Liver (tissue), 9 donors: ENCODE data around the gene GTF3C6. TPM values are rescaled to one million over a fixed set of nuclear protein-coding genes. Genes with fewer than 3 reads are reported as not detected.
A peak's percentile ranks its signal among the peaks of the same experiment; 100 is the strongest.

Source experiments
- DNase-seq: peaks from one replicate; pipeline ENCODE4 v3.0.0-alpha.2; 2017; ENCODE audit warnings: low spot score
- H3K27ac ChIP-seq, 2 donors: one replicate each; pipeline ENCODE4 v1.7.0; 2013; ENCODE audit warnings: inconsistent platforms in 2 of 2, low read length in 2 of 2, control low read depth in 1 of 2, low read depth in 1 of 2, mild to moderate bottlenecking in 1 of 2
- H3K27me3 ChIP-seq, 4 donors: one replicate each; pipeline versions ENCODE4 v1.6.1 to v1.7.0; 2013; ENCODE audit warnings: low read length in 3 of 4, inconsistent platforms in 1 of 4, mild to moderate bottlenecking in 1 of 4, moderate library complexity in 1 of 4; ENCODE audit not compliant: control insufficient read depth in 4 of 4, insufficient read depth in 4 of 4
- H3K36me3 ChIP-seq, 4 donors: one replicate each; pipeline versions ENCODE4 v1.6.1 to v1.7.0; 2013; ENCODE audit warnings: low read length in 3 of 4, mild to moderate bottlenecking in 3 of 4, low read depth in 1 of 4, moderate library complexity in 1 of 4; ENCODE audit not compliant: control insufficient read depth in 4 of 4, insufficient read depth in 3 of 4
- H3K4me1 ChIP-seq, 4 donors: one replicate each; pipeline versions ENCODE4 v1.6.1 to v1.7.0; 2013; ENCODE audit warnings: low read length in 3 of 4, mild to moderate bottlenecking in 3 of 4, moderate library complexity in 1 of 4; ENCODE audit not compliant: control insufficient read depth in 4 of 4, insufficient read depth in 4 of 4
- H3K4me3 ChIP-seq, 3 donors: one replicate each; pipeline versions ENCODE4 v1.6.1 to v1.7.0; 2013; ENCODE audit warnings: low read length in 3 of 3, control low read depth in 1 of 3, low read depth in 1 of 3, mild to moderate bottlenecking in 1 of 3
- H3K9ac ChIP-seq, 2 donors: one replicate each; pipeline ENCODE4 v1.7.0; 2013; ENCODE audit warnings: low read length in 2 of 2, mild to moderate bottlenecking in 2 of 2, moderate library complexity in 2 of 2, control low read depth in 1 of 2, low read depth in 1 of 2
- H3K9me3 ChIP-seq, 4 donors: one replicate each; pipeline versions ENCODE4 v1.6.1 to v1.7.0; 2013; ENCODE audit warnings: low read length in 3 of 4; ENCODE audit not compliant: control insufficient read depth in 4 of 4
- CTCF ChIP-seq: fragments of 150-350 bp; IDR thresholded peaks from 2 replicates; pipeline ENCODE4 v1.5.1; 2017; ENCODE audit warnings: improper control_type of control experiment, low read depth, low read length; ENCODE audit not compliant: missing input control
- EGR1 ChIP-seq, 2 donors: IDR thresholded peaks; 2 replicates each; pipeline ENCODE4 v1.6.1; 2016 to 2018; ENCODE audit warnings: antibody characterized with exemption in 2 of 2, low read depth in 2 of 2
- FOXA1 ChIP-seq: IDR thresholded peaks from 2 replicates; pipeline ENCODE4 v1.6.1; 2016; ENCODE audit warnings: antibody characterized with exemption
- FOXA2 ChIP-seq: IDR thresholded peaks from 2 replicates; pipeline ENCODE4 v1.6.1; 2016; ENCODE audit warnings: antibody characterized with exemption
- GABPA ChIP-seq, 2 donors: IDR thresholded peaks in 1 of 2; conservative IDR thresholded peaks in 1 of 2; 2 replicates each; pipeline ENCODE4 v1.6.1; 2016; ENCODE audit warnings: antibody characterized with exemption in 2 of 2, mild to moderate bottlenecking in 1 of 2, moderate library complexity in 1 of 2
- HNF4A ChIP-seq, 2 donors: conservative IDR thresholded peaks; 2 replicates each; pipeline ENCODE4 v1.6.1; 2016; ENCODE audit warnings: antibody characterized with exemption in 2 of 2, mild to moderate bottlenecking in 2 of 2
- HNF4G ChIP-seq: IDR thresholded peaks from 2 replicates; pipeline ENCODE4 v1.6.1; 2016; ENCODE audit warnings: antibody characterized with exemption
- JUND ChIP-seq, 2 donors: IDR thresholded peaks; 2 replicates each; pipeline ENCODE4 v1.6.1; 2016; ENCODE audit warnings: antibody characterized with exemption in 2 of 2
- MAX ChIP-seq: IDR thresholded peaks from 2 replicates; pipeline ENCODE4 v1.6.1; 2016; ENCODE audit warnings: antibody characterized with exemption
- NR2F2 ChIP-seq: IDR thresholded peaks from 2 replicates; pipeline ENCODE4 v1.6.1; 2016; ENCODE audit warnings: antibody characterized with exemption
- RAD21 ChIP-seq, 2 donors: IDR thresholded peaks; 2 replicates each; pipeline ENCODE4 v1.6.1; 2016; ENCODE audit warnings: antibody characterized with exemption in 2 of 2, mild to moderate bottlenecking in 2 of 2
- REST ChIP-seq: IDR thresholded peaks from 2 replicates; pipeline ENCODE4 v1.6.1; 2016; ENCODE audit warnings: antibody characterized with exemption, mild to moderate bottlenecking
- RXRA ChIP-seq, 2 donors: IDR thresholded peaks; 2 replicates each; pipeline ENCODE4 v1.6.1; 2017 to 2018; ENCODE audit warnings: antibody characterized with exemption in 2 of 2, mild to moderate bottlenecking in 1 of 2
- SP1 ChIP-seq: IDR thresholded peaks from 2 replicates; pipeline ENCODE4 v1.6.1; 2018; ENCODE audit warnings: antibody characterized with exemption, mild to moderate bottlenecking
- TAF1 ChIP-seq: conservative IDR thresholded peaks from 2 replicates; pipeline ENCODE4 v1.6.1; 2016; ENCODE audit warnings: antibody characterized with exemption, mild to moderate bottlenecking
- WGBS: extraction: QIAGEN DNeasy Blood & Tissue Kit; methylation state at CpG from one replicate; pipeline ENCODE4 v1.1.7; 2013; 5-methylcytosine and 5-hydroxymethylcytosine counted together
- polyA plus RNA-seq, 2 donors: library from polyadenylated mRNA; stranded (reverse) in 1 of 2; unstranded in 1 of 2; fragments of 200-250 nt in 1 of 2; fragments of >200 nt in 1 of 2; fragmentation: Nextera tagmentation in 1 of 2; extraction: Ambion mirVana in 1 of 2; gene quantifications; one replicate each; pipeline versions ENCODE4 v1.2.1 to v1.2.3, GENCODE V29; 2013 to 2015
- total RNA-seq, 2 donors: library from RNA; depleted of rRNA; stranded (reverse); fragments of >200 nt; gene quantifications; one replicate each; pipeline ENCODE4 v1.2.3, GENCODE V29; 2014
- TF ChIP-seq, protein P1 (sequence below): IDR thresholded peaks from 2 replicates; pipeline ENCODE4 v1.6.1; 2016; ENCODE audit warnings: antibody characterized with exemption
- donor health status: healthy.
- donor health status: healthy.
- donor health status: healthy.
- donor health status: healthy.
- donor health status: healthy.

The GTF3C6 gene
- total and polyA plus RNA-seq, 4 donors: 16.3 to 53.3 (median 22.2) TPM

DNA sequence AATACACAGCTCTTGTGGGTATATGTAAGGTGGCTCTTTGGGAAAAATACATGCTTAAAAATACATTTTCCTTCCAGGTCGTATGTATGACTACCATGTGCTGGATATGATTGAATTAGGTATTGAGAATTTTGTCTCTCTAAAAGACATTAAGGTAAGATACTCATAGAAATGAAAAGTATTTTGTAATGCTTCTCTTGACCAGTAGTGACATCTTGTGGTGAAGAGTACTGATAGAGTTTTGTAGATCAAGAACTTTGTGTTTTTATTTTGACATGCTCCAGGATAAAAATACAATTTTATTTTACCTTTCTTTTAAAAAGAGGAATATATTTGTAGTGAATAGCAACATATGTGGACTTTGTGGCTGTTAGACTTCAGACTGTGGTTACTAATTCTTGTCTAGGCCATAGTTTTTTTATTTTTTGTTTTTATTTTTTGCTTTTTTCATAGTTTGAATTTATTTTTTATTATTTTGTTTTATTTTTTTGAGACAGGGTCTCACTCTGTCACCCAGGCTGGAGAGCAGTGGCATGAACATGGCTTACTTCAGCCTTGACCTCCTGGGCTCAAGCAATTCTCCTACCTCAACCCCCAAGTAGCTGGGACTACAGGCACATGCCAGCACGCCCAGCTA is 41.2 kb downstream of the GTF3C6 start:
- H3K27me3 ChIP-seq: no peaks in the 10 kb centered on the region
- H3K9me3 ChIP-seq: no peaks in the 10 kb centered on the region
- 58% methylated on average over 2 of the region's 2 CpGs for WGBS
- no peak overlapping the region for H3K9ac ChIP-seq
- H3K4me1 ChIP-seq: peaks cover 0 to 3% (median 2%) of the 10 kb centered on the region in 4 donors
- TF ChIP-seq HNF4G: no peak
- TF ChIP-seq EGR1 (IDR thresholded peaks at IDR 0.05; ENCODE audit: low read depth in 2 of 2): no peak
- TF ChIP-seq TAF1: no peak
- no peak for TF ChIP-seq JUND (IDR thresholded peaks at IDR 0.05)
- no peak for TF ChIP-seq SP1
- TF ChIP-seq RXRA (IDR thresholded peaks at IDR 0.05): no peak
- TF ChIP-seq CTCF: peak; percentile 35
- TF ChIP-seq MAX: no peak
- no peak for TF ChIP-seq FOXA2
- no peak for TF ChIP-seq REST
- TF ChIP-seq RAD21 (IDR thresholded peaks at IDR 0.05): peak; percentile 74 to 80
- TF ChIP-seq FOXA1: no peak
- TF ChIP-seq NR2F2: no peak
- TF ChIP-seq, protein P1, sequence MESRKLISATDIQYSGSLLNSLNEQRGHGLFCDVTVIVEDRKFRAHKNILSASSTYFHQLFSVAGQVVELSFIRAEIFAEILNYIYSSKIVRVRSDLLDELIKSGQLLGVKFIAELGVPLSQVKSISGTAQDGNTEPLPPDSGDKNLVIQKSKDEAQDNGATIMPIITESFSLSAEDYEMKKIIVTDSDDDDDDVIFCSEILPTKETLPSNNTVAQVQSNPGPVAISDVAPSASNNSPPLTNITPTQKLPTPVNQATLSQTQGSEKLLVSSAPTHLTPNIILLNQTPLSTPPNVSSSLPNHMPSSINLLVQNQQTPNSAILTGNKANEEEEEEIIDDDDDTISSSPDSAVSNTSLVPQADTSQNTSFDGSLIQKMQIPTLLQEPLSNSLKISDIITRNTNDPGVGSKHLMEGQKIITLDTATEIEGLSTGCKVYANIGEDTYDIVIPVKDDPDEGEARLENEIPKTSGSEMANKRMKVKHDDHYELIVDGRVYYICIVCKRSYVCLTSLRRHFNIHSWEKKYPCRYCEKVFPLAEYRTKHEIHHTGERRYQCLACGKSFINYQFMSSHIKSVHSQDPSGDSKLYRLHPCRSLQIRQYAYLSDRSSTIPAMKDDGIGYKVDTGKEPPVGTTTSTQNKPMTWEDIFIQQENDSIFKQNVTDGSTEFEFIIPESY: no peak
- TF ChIP-seq GABPA (IDR thresholded peaks at IDR 0.05 in 1 of 2, conservative IDR thresholded peaks at IDR 0.05 in 1 of 2): no peak
- TF ChIP-seq HNF4A (conservative IDR thresholded peaks at IDR 0.05): no peak
- no peak for DNase-seq
- no peak overlapping the region for H3K27ac ChIP-seq
- H3K36me3 ChIP-seq: peaks cover 4 to 45% (median 37%) of the 10 kb centered on the region in 4 donors
- no peak overlapping the region for H3K4me3 ChIP-seq

- DNase-seq: no peak
- H3K27me3 ChIP-seq: no peaks in the 10 kb centered on the region
- no peaks in the 10 kb centered on the region for H3K9me3 ChIP-seq
- H3K27ac ChIP-seq: no peak overlapping the region
- no peak overlapping the region for H3K9ac ChIP-seq
- H3K4me1 ChIP-seq: peaks cover 0 to 11% (median 10%) of the 10 kb centered on the region in 4 donors
- over 99% methylated on average over 3 of the region's 3 CpGs for WGBS
- peaks cover 3 to 35% (median 30%) of the 10 kb centered on the region in 4 donors for H3K36me3 ChIP-seq
- TF ChIP-seq RAD21 (IDR thresholded peaks at IDR 0.05): no peak
- H3K4me3 ChIP-seq: no peak overlapping the region
These were observed 43.8 kb downstream of the GTF3C6 start for GRCh38 chr6:111002350-111002749.
